SK-N-SH (cell line): ENCODE data around the gene CDK5RAP1. TPM values are rescaled to one million over a fixed set of nuclear protein-coding genes. Genes with fewer than 3 reads are reported as not detected.
A peak's percentile ranks its signal among the peaks of the same experiment; 100 is the strongest.

Experiments used
- CTCF ChIA-PET: fragments of 300-600, 350-600 bp; formaldehyde crosslinking; extraction: SDS; loops from one replicate; lab custom pipeline; 2021; lab: Yijun Ruan, JAX
- POLR2A ChIA-PET: fragments of 350-600 bp; sonication (Branson Sonifier 250); formaldehyde crosslinking; extraction: SDS; loops from one replicate; lab custom pipeline; 2020; ENCODE audit warnings: antibody characterized with exemption, inconsistent platforms; lab: Yijun Ruan, JAX
- DNase-seq: peaks from one replicate; pipeline ENCODE4 v3.0.0; 2012
- H2AFZ ChIP-seq: fragments of 200-600 bp; sonication (generic); 2 replicates; pipeline ENCODE4 v1.8.1; 2016; ENCODE audit warnings: antibody characterized with exemption, mild to moderate bottlenecking, low read depth
- H3F3A ChIP-seq: fragments of 200-600 bp; sonication (generic); replicated peaks from 2 replicates; pipeline ENCODE3; 2016; ENCODE audit warnings: antibody characterized with exemption, mild to moderate bottlenecking; ENCODE audit not compliant: insufficient read depth
- H3K27ac ChIP-seq, 2 experiments: fragments of 200-500 bp in 1 of 2; fragments of 200-600 bp in 1 of 2; sonication (Bioruptor generic) in 1 of 2; sonication (generic), shearing (Covaris generic) in 1 of 2; 2 replicates each; pipeline versions ENCODE4 v1.5.1 to v1.6.1; 2014 to 2016; ENCODE audit warnings: low read depth in 2 of 2, inconsistent platforms in 1 of 2, low read length in 1 of 2, mild to moderate bottlenecking in 1 of 2, mixed read lengths in 1 of 2
- H3K27me3 ChIP-seq: fragments of 200-600 bp; sonication (generic), shearing (Covaris generic); 2 replicates; pipeline ENCODE4 v1.6.1; 2016; ENCODE audit warnings: mixed run types; ENCODE audit not compliant: insufficient read depth
- H3K36me3 ChIP-seq, 2 experiments: fragments of 200-500 bp in 1 of 2; fragments of 200-600 bp in 1 of 2; sonication (Bioruptor generic) in 1 of 2; sonication (generic) in 1 of 2; replicated peaks in 1 of 2; 2 replicates each; pipeline versions ENCODE3 to v1.5.1; 2014 to 2016; ENCODE audit warnings: low read length in 1 of 2, mild to moderate bottlenecking in 1 of 2; ENCODE audit not compliant: insufficient read depth in 2 of 2, control insufficient read depth in 1 of 2
- H3K4me1 ChIP-seq, 2 experiments: fragments of 200-500 bp in 1 of 2; fragments of 200-600 bp in 1 of 2; sonication (Bioruptor generic) in 1 of 2; sonication (generic), shearing (Covaris generic) in 1 of 2; 2 replicates each; pipeline versions ENCODE4 v1.5.1 to v1.6.1; 2014 to 2016; ENCODE audit warnings: low read depth in 1 of 2, low read length in 1 of 2, mixed run types in 1 of 2; ENCODE audit not compliant: insufficient read depth in 2 of 2, control insufficient read depth in 1 of 2
- H3K4me2 ChIP-seq: fragments of 200-600 bp; sonication (generic), shearing (Covaris generic); 2 replicates; pipeline ENCODE4 v1.6.1; 2017; ENCODE audit warnings: mixed run types
- H3K4me3 ChIP-seq, 2 experiments: fragments of 200-500 bp in 1 of 2; fragments of 200-600 bp in 1 of 2; sonication (Bioruptor generic) in 1 of 2; sonication (generic), shearing (Covaris generic) in 1 of 2; 2 replicates each; pipeline versions ENCODE4 v1.5.1 to v1.8.1; 2014 to 2016; ENCODE audit warnings: low read depth in 2 of 2, inconsistent platforms in 1 of 2, low read length in 1 of 2, mild to moderate bottlenecking in 1 of 2, mixed read lengths in 1 of 2, moderate library complexity in 1 of 2
- H3K79me2 ChIP-seq: fragments of 200-600 bp; sonication (generic); 2 replicates; pipeline ENCODE4 v1.8.1; 2017; ENCODE audit warnings: mild to moderate bottlenecking; ENCODE audit not compliant: insufficient read depth
- H3K9ac ChIP-seq: fragments of 200-600 bp; sonication (generic); 2 replicates; pipeline ENCODE4 v1.6.1; 2017; ENCODE audit warnings: mixed run types
- H3K9me2 ChIP-seq: fragments of 200-600 bp; sonication (generic); 2 replicates; pipeline ENCODE4 v1.6.1; 2017; ENCODE audit warnings: mixed run types
- H3K9me3 ChIP-seq: fragments of 200-600 bp; sonication (generic); 2 replicates; pipeline ENCODE4 v1.6.1; 2017; ENCODE audit warnings: mixed run types, mild to moderate bottlenecking, moderate library complexity
- H4K20me1 ChIP-seq: fragments of 200-600 bp; sonication (generic); 2 replicates; pipeline ENCODE4 v1.6.1; 2017; ENCODE audit warnings: mild to moderate bottlenecking, mixed run types; ENCODE audit not compliant: insufficient read depth
- CHD2 ChIP-seq: fragments of 150-350 bp; IDR thresholded peaks from 2 replicates; pipeline ENCODE4 v1.6.1; 2018; ENCODE audit warnings: low read length; ENCODE audit not compliant: partially characterized antibody
- EZH2phosphoT487 ChIP-seq: fragments of 200-600 bp; sonication (generic); IDR thresholded peaks from 2 replicates; pipeline ENCODE4 v1.6.1; 2017; ENCODE audit warnings: low read depth, mixed run types, mild to moderate bottlenecking, antibody characterized with exemption, moderate library complexity, borderline replicate concordance
- FOSL2 ChIP-seq: IDR thresholded peaks from 2 replicates; pipeline ENCODE4 v1.4.0; 2012; ENCODE audit warnings: low read depth, mild to moderate bottlenecking, moderate library complexity, borderline replicate concordance
- FOXJ3 ChIP-seq: sonication (generic); formaldehyde crosslinking; IDR thresholded peaks from 2 replicates; pipeline ENCODE4 v1.5.1; 2020; ENCODE audit warnings: mild to moderate bottlenecking, missing genetic modification reagents
- NFIC ChIP-seq: IDR thresholded peaks from 2 replicates; pipeline ENCODE4 v1.4.0; 2012; ENCODE audit warnings: borderline replicate concordance
- NRF1 ChIP-seq: IDR thresholded peaks from 2 replicates; pipeline ENCODE4 v1.6.1; 2012; ENCODE audit warnings: low read depth, mild to moderate bottlenecking, low read length
- POLR2AphosphoS5 ChIP-seq: IDR thresholded peaks from 2 replicates; pipeline ENCODE4 v1.6.1; 2012; ENCODE audit warnings: low read depth, low read length
- RAD21 ChIP-seq: IDR thresholded peaks from 2 replicates; pipeline ENCODE4 v1.6.1; 2012; ENCODE audit warnings: mild to moderate bottlenecking, low read length
- RFX5 ChIP-seq: IDR thresholded peaks from 2 replicates; pipeline ENCODE4 v1.6.1; 2012; ENCODE audit warnings: mild to moderate bottlenecking, improper control_type of control experiment, low read length
- TCF12 ChIP-seq: IDR thresholded peaks from 2 replicates; pipeline ENCODE4 v1.4.0; 2012
- TEAD4 ChIP-seq: IDR thresholded peaks from 2 replicates; pipeline ENCODE4 v1.4.0; 2012; ENCODE audit warnings: mild to moderate bottlenecking, borderline replicate concordance; ENCODE audit not compliant: insufficient read depth
- YY1 ChIP-seq: IDR thresholded peaks from 2 replicates; pipeline ENCODE4 v1.4.0; 2012; ENCODE audit warnings: low read depth, mild to moderate bottlenecking
- WGBS: methylation state at CpG from one replicate; pipeline ENCODE4 v1.1.6; 2017; ENCODE audit warnings: low lambda C conversion rate; 5-methylcytosine and 5-hydroxymethylcytosine counted together
- polyA plus RNA-seq, 3 experiments: library from polyadenylated mRNA; depleted of rRNA; stranded (reverse); fragments of >200 nt; gene quantifications; 2 replicates each; pipeline ENCODE4 v1.2.3, GENCODE V29; 2012
- TF ChIP-seq, protein P1 (sequence below): fragments of 200-600 bp; sonication (generic); IDR thresholded peaks from 2 replicates; pipeline ENCODE4 v1.6.1; 2017; ENCODE audit warnings: antibody characterized with exemption, mild to moderate bottlenecking, moderate library complexity
- TF ChIP-seq, protein P2 (sequence below): IDR thresholded peaks from 2 replicates; pipeline ENCODE4 v1.4.0; 2012; ENCODE audit warnings: low read depth
- TF ChIP-seq, protein P3 (sequence below): fragments of 150-350 bp; IDR thresholded peaks from 2 replicates; pipeline ENCODE4 v1.6.1; 2017; ENCODE audit warnings: antibody characterized with exemption, low read length, low read depth, borderline replicate concordance

CDK5RAP1 gene
- polyA plus RNA-seq, 1 of the 3 experiments (the other 2 are of a cell fraction) = 30.5 TPM

DNA sequence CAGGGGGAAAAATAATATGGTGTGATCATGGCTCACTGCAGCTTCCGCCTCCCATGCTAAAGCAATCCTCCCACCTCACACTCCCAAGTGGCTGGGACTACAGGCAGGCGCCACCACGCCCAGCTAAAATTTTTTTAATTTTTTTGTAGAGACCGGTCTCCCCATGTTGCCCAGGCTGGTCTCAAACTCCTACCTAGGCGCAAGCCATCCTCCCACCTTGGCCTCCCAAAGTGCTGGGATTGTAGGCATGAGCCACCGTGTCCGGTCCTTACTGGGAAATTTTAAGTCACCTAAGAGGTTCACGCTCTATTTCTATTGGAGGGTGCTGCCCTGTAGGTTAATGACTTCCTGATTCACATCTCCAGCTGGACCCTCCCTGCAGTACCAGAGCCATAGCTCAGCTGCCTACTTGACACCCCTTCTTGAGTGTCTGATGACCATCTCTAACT is 626 bp upstream of the CDK5RAP1 start (continued):
- TF ChIP-seq, protein P1, sequence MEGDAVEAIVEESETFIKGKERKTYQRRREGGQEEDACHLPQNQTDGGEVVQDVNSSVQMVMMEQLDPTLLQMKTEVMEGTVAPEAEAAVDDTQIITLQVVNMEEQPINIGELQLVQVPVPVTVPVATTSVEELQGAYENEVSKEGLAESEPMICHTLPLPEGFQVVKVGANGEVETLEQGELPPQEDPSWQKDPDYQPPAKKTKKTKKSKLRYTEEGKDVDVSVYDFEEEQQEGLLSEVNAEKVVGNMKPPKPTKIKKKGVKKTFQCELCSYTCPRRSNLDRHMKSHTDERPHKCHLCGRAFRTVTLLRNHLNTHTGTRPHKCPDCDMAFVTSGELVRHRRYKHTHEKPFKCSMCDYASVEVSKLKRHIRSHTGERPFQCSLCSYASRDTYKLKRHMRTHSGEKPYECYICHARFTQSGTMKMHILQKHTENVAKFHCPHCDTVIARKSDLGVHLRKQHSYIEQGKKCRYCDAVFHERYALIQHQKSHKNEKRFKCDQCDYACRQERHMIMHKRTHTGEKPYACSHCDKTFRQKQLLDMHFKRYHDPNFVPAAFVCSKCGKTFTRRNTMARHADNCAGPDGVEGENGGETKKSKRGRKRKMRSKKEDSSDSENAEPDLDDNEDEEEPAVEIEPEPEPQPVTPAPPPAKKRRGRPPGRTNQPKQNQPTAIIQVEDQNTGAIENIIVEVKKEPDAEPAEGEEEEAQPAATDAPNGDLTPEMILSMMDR = no peak
- no peak for TF ChIP-seq TEAD4
- no peak for TF ChIP-seq FOSL2
- no peak for TF ChIP-seq CHD2
- TF ChIP-seq, all 33 proteins: peak for 0

DNA sequence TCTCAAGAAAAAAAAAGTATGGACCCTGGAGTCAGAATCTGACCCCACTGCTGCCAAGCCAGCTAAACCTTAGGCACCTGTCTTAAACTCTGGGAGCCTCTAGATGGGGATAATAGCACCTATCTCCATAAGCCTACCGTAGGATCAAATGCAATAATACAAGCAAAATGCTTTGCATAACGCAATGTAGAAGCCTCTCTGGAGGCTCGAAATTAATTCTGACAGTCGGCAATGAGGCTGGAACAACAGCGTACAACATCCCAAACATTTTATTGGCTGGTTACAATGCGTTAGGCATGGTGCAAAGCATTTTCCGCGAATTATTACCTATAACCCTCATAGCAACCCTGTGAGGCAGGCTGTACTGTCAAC is 521 bp downstream of the CDK5RAP1 start:
- H3F3A ChIP-seq = no peaks in the 10 kb centered on the region
- peaks cover 49% of the 10 kb centered on the region for H3K79me2 ChIP-seq
- no peaks in the 10 kb centered on the region for H4K20me1 ChIP-seq
- peaks cover 0 to 7% of the 10 kb centered on the region in 2 experiments for H3K36me3 ChIP-seq
- TF ChIP-seq RAD21 = peak; percentile 53
- TF ChIP-seq, protein P1 = no peak
- TF ChIP-seq, all 33 proteins: peak for 1
- peaks cover 7 to 15% of the 10 kb centered on the region in 2 experiments; a peak in 2 of 4 replicates for H3K4me1 ChIP-seq
- no peaks in the 10 kb centered on the region for H3K9me2 ChIP-seq
- DNase-seq = peak; percentile 53
- H2AFZ ChIP-seq = peak overlapping the region; percentile 90; the same call in 1 of the 2 replicates
- CTCF ChIA-PET = interaction anchor here (0.7 to 2.3 kb wide), 9 partner anchors 9 to 267 kb away, joined by 3 to 11 read pairs (median 3); no protein-coding TSS in a partner anchor
- no peaks in the 10 kb centered on the region for H3K27me3 ChIP-seq
- H3K4me3 ChIP-seq = peak overlapping the region; percentile 79 to 92
- 0% methylated on average over 8 of the region's 8 CpGs for WGBS
- H3K9ac ChIP-seq = peak overlapping the region; percentile 82
- H3K27ac ChIP-seq = peak overlapping the region in 1 of 2 experiments; percentile 44; a peak in 2 of 4 replicates
- H3K4me2 ChIP-seq = peak overlapping the region; percentile 96
- POLR2A ChIA-PET = interaction anchor here (0.7 to 1.3 kb wide), 5 partner anchors 43 to 263 kb away, joined by 3 to 8 read pairs (median 3); partner anchors contain the start of gene SNTA1
- H3K9me3 ChIP-seq = no peaks in the 10 kb centered on the region

DNA sequence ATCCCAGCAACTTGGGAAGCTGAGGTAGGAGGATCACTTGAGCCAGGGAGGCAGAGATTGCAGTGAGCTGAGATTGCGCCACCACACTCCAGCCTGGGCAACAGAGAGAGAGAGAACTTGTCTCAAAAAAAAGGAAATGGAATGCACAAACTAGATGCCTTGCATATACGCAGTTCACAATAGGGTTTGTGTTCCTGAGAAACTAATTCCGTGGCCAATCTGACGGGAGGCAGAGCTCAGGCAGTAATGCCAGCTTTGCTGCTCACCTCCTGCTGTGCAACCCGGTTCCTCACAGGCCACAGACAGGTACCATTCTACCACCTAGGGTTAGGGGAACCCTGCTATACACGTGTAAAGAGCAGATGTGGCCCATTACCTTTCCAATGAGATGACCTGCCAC is 1.4 kb downstream of the CDK5RAP1 start:
- POLR2A ChIA-PET = interaction anchor here (0.6 to 1.2 kb wide), 2 partner anchors 44 to 632 kb away, joined by 3 to 4 read pairs; partner anchors contain the start of gene SNTA1
- H3K27ac ChIP-seq = no peak overlapping the region
- H3K4me3 ChIP-seq = peak overlapping the region; percentile 79 to 92; a peak in 3 of 4 replicates
- peak overlapping the region; percentile 96 for H3K4me2 ChIP-seq
- CTCF ChIA-PET = interaction anchor here (0.8 to 1.3 kb wide), 4 partner anchors 12 to 43 kb away, joined by 3 read pairs; no protein-coding TSS in a partner anchor
- H3K36me3 ChIP-seq = peaks cover 0 to 8% of the 10 kb centered on the region in 2 experiments
- peak overlapping the region; percentile 82; the same call in 1 of the 2 replicates for H3K9ac ChIP-seq
- no peaks in the 10 kb centered on the region for H3K27me3 ChIP-seq
- no peak overlapping the region for H2AFZ ChIP-seq
- H3K9me2 ChIP-seq = no peaks in the 10 kb centered on the region
- H3K9me3 ChIP-seq = no peaks in the 10 kb centered on the region
- DNase-seq = no peak
- peaks cover 7 to 15% of the 10 kb centered on the region in 2 experiments; a peak in 2 of 4 replicates for H3K4me1 ChIP-seq
- H4K20me1 ChIP-seq = no peaks in the 10 kb centered on the region
- no peak for TF ChIP-seq TCF12
- TF ChIP-seq TEAD4 = no peak
- no peak for TF ChIP-seq FOXJ3 (CRISPR knock-in tag)
- no peak for TF ChIP-seq POLR2AphosphoS5
- TF ChIP-seq, protein P2, sequence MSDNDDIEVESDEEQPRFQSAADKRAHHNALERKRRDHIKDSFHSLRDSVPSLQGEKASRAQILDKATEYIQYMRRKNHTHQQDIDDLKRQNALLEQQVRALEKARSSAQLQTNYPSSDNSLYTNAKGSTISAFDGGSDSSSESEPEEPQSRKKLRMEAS = no peak
- no peak for TF ChIP-seq EZH2phosphoT487
- no peak for TF ChIP-seq YY1
- TF ChIP-seq, protein P3, sequence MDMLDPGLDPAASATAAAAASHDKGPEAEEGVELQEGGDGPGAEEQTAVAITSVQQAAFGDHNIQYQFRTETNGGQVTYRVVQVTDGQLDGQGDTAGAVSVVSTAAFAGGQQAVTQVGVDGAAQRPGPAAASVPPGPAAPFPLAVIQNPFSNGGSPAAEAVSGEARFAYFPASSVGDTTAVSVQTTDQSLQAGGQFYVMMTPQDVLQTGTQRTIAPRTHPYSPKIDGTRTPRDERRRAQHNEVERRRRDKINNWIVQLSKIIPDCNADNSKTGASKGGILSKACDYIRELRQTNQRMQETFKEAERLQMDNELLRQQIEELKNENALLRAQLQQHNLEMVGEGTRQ = no peak
- no peak for TF ChIP-seq NFIC
- no peak for TF ChIP-seq RFX5
- TF ChIP-seq CHD2 = no peak
- TF ChIP-seq NRF1 = no peak
- WGBS = 68% methylated on average over 5 of the region's 6 CpGs
- H3K79me2 ChIP-seq = peaks cover 51% of the 10 kb centered on the region
- H3F3A ChIP-seq = no peaks in the 10 kb centered on the region
